ENCODE measurements around the gene TPD52L2.
"Not testable (repeated sequence)": the region's sequence is repeated elsewhere in the genome, so short reads cannot be mapped to it uniquely, and the experiment has no call there.

TPD52L2 gene

DNA sequence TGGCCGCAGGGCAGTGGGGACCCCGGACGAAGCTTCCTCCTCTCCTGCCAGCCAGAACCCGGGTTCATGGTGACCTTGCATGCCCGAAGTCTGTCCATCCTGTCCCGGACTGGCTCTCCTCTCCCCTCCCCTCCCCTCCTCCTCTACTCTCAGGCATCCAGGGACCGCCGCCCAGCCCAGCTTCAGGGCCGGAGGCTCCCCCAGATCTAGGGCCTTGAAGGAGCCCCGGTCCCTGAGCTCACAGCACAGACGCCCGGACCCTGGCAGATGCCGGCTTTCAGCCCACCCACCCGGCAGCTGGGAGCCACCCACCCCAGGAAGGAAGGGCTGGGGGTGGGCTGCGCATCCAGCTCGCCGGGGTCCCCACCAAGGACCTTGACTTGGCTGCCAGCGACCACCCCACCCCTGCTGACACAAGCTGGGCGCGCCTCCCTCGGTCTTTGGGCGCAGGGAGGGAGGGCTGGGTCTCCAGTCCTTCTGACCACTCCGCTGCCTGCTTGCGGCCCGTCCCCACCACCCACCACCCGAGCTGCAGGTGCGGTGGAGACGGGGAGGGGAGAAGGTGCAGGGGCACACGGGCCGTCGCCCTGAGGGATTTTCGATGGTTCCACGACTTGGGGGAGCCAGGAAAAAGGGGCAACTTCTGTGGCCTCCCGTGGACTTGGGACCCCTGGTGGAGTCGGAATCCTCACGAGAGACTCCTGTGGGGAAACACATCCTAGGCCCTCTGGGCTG, 9.5 kb upstream of the TPD52L2 start:
- DNase-seq (ENCODE audit: low read depth) = no peak

DNA sequence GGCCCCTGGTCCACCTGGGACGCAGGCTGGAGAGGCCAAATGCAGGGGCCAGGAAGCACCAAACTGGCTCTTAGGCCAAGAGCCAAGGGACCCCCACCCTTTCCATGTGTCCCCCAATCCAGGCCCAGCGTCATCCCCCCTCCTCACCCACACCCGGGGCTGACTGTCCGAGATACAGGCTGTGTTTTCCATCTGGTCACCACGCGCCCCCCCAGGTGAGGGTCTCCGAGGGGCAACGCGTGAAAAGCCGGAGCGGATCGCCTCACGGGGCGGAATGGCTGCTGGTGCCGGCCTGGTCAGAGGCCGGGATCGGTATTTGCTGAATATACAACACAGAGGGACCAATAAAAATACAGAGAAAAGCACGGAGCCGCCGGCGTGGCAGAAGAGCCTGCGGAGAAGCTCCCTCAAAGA, 9.0 kb upstream of the TPD52L2 start:
- no peak for DNase-seq (ENCODE audit: low read depth)

DNA sequence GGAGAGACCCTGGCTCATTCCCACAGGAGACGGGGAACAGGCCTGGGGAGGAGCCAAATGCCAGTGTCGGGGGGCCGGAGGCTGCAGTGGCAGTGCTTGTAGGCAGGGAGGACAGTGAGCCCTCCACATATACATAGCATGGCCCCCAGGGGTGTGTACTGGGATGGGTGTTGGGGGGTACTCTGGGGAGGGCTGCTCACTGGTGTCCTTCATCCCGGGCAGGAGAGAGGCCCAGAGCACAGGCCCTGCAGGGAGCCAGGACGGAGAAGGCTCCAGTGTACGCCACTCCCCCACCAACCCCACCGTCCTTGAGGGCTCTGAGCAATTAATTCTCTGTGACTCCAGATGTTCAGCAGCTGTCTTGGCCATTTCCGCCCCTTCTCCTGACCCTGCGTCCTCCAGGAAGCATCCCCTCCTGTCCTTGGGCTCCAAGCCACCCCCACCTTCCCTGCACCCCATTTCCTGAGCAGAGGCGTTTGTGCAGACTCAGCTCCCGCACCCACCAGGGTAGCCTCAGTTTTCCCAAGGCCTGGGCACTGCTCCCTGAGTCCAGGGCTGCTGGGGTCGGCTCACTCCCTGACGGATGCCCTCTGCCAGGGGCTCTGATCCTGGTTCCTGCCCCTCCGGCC, 7.2 kb upstream of the TPD52L2 start:
- DNase-seq (ENCODE audit: low read depth) = no peak

DNA sequence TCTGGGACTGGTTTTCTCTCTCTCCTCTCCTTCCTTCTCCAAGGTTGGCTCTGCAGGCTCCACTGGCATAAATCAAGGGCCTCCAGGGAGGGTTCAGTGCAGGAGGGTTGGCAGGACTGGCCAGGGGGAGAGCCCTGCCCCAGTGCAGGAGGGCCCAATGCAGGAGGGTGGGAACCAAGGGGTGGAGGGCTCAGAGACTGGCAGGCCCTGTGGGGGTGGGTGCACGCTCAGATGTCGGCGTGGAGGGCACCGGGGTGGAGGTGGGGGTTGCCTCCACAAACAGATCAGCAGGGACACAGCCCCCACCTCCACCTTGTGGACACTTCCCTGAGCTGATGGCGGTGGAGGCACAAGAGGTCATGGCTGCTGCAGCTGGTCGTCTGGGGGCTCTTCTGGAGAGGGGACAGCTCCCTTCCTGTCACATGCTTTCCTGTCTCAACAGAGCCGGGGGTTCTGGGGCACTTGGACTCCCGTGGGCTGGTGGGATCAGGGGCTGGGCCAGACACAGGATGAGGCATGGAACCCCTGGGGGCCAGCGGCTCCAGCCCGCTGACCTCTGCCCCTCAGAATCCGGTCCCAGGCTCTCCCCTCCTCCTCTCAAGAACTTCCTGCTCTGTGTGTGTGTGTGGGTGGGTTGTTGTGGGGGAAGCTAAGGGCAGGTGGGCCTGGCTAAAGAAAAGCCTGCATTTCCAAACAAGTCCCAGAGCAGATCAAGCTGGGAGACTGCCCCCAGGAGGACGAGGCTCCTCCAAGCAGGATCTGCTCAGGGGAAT, 6.5 kb upstream of the TPD52L2 start:
- no peak for DNase-seq (ENCODE audit: low read depth)

DNA sequence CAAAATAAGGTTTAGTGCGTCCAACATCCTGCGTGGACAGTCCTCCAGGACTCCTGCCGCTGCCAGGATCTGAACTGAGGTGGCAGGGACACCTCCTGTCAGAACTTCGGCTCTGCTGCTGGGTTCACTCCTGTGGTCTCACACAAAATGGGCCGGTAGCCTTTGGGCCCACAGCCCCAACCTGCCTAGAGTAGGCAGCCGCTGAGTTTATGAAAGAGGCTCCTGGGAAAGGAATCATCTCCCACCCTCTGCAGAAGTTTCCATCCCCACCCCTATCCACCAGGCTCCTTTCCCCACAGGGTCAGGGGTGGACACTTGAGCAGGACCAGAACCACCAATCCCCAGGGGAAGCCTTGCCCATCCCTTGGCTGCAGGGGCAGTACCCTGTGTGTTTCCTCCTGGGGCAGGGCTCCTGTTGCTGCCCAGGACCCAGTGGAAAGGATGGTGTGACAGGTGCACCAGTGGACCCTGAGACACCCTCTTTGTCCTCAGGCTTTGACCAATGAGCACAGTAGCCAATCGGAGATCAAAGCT, 5.8 kb upstream of the TPD52L2 start:
- no peak for DNase-seq (ENCODE audit: low read depth)

DNA sequence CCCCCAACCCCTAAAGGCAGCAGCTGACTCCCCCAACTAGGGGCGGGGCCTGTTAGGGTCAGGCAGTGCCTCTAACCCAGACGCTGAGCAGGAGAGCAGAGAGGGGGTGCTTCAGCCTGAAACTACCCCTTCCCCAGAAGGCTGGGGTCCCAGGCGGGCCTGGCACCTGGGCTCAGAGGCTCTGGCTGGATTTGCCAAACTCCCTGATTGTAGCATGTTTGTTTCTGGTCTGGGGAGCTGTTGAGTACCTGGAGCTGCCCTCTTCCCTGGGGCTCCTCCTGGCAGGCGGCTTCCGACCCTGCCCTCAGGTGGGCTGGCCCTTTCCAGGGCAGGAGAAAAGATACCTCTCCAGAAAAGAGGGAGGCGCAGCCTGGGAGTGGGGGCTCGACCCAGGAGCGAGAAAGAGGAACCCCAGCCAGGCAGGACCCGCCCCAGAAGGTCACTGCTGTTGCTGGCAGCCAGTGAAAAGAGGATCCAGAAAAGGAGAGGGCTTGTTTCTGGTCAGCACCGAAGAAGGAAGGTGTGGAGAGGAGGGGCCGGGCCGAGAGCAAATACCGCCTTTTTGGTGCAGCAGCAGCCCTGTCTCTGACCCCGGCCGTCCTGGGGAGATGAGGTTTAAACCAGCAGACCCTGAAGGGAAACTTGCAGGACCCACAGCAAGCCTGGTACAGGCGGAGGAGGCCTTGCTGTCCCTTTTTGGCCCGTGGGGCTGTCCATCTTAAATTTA, 4.6 kb upstream of the TPD52L2 start:
- no peak for DNase-seq (ENCODE audit: low read depth)

DNA sequence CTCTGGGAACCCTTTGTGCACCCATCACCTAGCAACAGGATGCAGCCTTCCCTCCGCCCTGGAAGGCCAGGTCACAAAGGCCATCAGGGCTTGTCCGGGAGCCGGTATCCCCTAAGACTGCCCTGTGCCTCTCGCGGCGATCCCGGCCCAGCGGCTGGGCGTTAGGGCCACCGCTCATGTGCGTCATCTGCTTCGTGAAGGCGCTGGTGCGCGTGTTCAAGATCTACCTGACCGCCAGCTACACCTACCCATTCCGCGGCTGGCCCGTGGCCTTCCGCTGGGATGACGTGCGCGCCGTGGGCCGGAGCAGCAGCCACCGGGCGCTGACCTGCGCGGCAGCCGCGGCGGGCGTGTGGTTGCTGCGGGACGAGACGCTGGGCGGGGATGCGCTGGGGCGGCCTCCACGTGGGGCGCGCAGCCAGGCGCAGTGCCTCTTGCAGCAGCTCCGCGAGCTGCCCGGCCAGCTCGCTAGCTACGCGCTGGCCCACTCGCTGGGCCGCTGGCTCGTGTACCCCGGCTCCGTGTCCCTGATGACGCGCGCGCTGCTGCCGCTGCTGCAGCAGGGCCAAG, 3.6 kb upstream of the TPD52L2 start, which contains the start of gene ABHD16B:
Gene ABHD16B (plus strand): TSS at position 134 of the 570 bp plus-strand sequence. CDS start 43 bp downstream, at position 177.
- no peak for DNase-seq (ENCODE audit: low read depth)

DNA sequence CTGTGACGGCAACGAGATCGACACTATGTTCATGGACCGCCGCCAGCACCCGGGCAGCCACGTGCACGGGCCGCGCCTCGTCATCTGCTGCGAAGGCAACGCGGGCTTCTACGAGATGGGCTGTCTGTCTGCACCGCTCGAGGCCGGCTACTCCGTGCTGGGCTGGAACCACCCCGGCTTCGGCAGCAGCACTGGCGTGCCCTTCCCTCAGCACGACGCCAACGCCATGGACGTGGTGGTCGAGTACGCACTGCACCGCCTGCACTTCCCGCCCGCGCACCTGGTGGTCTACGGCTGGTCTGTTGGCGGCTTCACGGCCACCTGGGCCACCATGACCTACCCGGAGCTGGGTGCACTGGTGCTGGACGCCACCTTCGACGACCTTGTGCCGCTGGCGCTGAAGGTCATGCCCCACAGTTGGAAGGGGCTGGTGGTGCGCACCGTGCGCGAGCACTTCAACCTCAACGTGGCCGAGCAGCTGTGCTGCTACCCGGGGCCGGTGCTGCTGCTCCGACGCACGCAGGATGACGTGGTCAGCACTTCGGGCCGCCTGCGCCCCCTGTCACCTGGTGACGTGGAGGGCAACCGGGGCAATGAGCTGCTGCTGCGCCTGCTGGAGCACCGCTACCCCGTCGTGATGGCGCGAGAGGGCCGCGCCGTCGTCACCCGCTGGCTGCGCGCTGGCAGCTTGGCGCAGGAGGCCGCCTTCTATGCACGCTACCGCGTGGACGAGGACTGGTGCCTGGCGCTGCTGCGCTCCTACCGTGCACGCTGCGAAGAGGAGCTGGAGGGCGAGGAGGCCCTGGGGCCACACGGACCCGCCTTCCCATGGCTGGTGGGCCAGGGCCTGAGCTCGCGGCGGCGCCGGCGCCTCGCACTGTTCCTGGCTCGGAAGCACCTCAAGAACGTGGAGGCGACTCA, 2.8 kb upstream of the TPD52L2 start:
- DNase-seq (ENCODE audit: low read depth) = no peak

DNA sequence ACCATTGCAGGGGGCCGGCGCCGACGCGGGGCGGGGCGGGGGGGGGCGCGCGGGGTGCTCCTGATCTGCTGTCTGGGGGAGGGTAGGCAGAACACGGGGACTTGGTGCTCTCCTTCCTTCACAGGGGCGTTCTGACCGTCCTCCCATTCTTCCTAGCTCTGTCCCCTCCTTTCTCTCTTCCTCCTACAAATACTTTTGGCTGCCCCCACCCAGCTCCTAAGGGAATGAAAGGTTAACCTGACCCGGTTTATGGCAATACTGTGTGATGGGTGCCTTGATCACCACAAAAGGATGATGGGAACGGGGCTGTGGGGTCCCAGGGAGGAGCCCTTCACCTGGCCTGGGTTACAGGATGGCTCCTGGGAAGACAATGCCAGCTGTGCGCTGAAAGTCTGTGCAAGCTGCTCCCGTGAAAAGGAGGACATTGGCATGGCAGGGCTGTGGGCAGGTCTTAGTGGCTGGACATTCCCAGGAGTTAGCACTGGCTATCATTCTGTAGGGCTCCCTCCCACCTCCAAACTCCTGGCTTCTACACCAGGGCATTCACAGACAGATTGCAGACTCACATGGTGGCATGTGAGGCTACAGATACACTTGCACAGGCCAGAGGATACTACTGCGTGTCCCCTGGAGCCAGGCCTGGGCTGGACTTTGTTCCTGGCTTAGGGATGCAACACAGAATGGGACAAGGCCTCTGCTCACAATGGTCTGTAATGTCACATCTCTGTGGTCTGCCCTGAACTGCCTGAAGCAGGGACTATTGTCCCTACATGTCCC, 1.9 kb upstream of the TPD52L2 start:
- no peak for DNase-seq (ENCODE audit: low read depth)

DNA sequence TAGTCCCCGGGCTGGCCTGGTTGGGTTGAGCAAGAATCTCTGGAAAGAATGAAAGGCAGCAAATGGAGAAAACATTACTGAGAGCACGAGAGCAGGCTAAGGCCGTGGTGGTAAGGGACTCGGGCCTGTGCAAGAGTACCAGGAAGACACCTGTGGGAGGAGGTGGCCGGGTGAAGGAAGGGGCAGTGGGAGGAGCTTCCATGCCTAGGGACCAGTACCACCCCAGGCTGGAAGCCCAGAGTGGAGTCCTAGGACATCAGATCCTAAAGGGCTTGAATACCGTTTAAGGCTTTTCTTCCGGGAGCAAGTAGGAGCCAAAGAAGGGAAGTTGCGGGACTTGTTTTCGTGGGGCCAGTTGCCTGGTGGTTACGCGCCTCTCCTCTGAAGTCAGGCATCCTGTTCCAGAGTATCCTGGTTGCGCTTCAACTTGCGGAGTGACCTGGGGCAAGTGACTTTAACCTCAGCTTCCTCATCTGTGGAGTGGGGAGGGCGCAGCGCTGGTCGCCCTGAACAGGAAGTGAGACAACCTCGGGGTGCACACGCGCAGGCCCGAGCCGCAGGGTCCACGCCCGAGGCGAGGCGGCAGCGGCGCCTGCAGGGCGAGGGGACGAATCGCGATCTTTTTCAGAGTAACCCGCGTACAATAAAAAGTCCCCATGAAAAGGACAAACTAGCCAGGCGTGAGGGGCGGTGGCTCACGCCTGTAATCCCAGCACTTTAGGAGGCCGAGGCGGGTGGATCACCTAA, 1.1 kb upstream of the TPD52L2 start:
- peak; percentile 64 for DNase-seq (ENCODE audit: low read depth)

DNA sequence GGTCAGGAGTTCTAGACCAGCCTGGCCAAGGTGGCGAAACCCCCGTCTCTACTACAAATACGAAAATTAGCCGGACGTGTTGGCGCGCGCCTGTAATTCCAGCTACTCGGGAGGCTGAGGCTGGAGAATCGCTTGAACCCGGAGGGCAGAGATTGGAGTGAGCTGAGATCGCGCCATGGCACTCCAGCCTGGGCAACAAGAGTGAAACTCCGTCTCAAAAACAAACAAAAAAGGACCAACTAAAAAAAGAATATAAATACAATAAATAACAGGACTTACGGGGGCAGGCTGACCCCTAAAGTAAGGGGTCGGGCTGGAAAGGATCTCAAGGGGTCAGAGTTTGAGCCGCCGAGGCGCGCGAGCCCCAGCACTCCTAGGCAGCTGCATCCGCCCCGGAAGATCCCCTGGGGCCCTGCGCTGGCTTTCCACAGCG, 509 bp upstream of the TPD52L2 start:
- DNase-seq (ENCODE audit: low read depth) = no peak

DNA sequence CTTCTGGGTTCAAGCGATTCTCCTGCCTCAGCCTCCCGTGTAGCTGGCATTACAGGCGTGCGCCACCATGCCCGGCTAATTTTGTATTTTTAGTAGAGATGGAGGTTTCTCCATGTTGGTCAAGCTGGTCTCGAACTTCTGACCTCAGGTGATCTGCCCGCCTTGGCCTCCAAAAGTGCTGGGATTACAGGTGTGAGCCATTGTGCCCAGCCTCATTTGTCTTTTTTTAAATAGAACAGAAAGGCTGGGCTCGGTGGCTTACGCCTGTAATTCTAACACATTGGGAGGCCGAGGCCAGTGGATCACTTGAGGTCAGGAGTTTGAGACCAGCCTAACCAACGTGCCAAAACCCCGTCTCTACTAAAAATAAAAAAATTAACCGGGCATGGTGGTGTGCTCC, 2.0 kb downstream of the TPD52L2 start:
- DNase-seq (ENCODE audit: low read depth) = not testable (repeated sequence)

DNA sequence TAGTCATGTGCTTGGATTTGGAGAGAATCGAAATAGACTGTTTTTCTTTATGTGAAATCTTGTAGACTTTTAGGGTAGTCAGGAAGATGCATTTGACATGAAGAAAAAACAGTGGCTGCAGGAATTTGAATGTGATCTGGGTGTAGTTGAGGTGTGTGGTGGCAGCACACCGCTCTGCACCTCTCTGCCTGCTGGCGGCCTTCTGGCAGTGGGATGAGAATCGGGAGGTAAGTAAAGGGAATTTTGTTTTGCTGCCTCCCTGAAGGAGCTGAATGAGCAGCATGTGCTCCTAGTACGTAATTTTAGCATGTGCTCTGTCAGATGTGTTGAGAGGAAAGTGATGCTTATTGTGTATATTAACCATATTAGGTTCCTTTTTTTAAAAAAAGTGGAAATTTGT, 3.2 kb downstream of the TPD52L2 start:
- DNase-seq (ENCODE audit: low read depth) = no peak

DNA sequence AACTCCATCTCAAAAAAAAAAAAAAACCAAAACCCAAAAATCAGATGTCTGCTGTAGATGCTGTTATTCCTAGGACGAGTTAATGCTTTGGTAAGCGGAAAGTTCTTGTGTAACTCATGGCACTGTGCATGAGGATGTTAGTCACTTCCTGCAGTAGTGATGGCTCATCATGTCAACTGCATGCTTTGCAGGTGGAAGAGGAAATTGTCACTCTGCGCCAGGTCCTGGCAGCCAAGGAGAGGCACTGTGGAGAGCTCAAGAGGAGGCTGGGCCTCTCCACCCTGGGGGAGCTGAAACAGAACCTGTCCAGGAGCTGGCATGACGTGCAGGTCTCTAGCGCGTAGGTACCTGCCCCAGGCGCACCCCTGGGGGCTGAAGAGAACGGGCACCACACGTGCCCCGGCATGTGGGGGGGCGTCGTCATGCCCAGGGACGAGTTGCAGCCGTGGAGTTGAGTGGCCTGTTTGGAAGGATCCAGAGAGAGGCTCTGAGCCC, 8.5 kb downstream of the TPD52L2 start:
- DNase-seq (ENCODE audit: low read depth) = no peak

DNA sequence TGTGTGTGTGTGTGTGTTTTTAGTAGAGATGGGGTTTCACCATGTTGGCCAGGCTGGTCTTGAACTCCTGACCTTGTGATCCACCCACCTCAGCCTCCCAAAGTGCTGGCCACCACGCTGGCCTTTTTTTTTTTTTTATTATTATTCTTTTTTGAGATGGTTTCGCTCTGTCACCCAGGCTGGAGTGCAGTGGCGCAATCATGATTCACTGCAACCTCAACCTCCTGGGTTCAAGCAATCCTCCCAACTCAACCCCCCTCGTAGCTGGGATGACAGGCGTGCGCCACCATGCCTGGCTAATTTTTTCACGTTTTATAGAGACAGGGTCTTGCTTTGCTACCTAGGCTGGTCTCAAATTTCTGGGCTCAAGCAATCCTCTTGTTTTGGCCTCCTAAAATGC, 9.2 kb downstream of the TPD52L2 start:
- DNase-seq (ENCODE audit: low read depth) = not testable (repeated sequence)

DNA sequence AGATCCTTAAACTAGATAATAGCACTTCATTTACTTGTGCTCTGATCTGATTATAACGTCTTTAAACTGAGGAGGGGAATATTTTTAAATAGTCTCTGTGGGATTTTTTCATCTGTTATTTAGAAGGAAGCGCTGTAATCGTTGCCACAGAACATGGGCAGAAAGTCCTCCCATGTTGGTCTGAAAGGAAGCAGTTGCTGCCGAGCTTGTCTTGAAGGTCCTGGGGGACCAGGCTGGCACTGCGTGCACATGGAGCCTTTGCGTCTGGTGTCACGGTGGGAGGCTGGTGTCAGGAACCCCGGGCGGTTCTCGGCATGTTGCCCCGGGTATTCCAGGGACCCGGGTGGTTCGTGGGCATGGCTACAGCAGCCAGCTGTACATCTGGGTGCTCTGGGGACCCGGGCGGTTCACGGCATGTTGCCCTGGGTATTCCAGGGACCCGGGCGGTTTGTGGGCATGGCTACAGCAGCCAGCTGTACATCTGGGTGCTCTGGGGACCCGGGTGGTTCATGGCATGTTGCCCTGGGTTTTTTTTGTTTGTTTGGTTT, 11.5 kb downstream of the TPD52L2 start:
- no peak for DNase-seq (ENCODE audit: low read depth)

DNA sequence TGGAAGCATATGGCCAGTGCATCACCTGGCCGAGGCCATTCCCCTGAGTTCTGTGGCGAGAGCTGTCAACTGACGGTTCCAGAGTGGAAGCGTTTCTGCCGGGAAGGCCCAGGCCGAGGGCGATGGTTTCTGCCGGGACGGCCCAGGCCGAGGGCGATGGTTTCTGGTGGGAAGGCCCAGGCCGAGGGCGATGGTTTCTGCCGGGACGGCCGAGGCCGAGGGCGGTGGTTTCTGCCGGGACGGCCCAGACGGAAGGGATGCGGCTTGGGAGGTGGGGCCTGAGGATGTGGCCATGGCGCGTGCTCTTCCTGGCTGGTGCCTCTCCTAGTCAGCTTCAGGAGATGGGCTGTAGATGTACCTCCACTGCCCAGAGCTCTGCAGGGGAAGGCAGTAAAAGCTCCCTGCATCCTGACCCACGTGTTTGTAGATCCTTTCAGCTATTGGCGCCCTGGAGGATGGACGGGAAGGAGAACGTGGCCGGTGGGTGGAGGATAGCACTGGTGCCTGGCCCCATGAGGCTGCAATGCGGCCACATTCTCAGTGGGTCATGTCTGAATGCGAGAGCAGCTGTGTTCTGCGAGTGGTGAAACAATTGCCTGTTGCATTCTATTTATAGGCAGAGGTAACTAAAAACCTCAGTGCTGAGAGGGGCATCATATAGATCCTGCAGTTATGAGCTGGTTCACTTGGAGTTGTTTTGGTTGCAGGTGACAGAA, 12.8 kb downstream of the TPD52L2 start:
- no peak for DNase-seq (ENCODE audit: low read depth)

Measured in stimulated activated CD4-positive, alpha-beta T cell treated with anti-CD3 and anti-CD28 coated beads, Interleukin-2, amount 100 ng/mL, for 4 hours (primary cell).